Endothelial cell of umbilical vein (primary cell): ENCODE measurements around the gene CSNK1E. TPM values are rescaled to one million over a fixed set of nuclear protein-coding genes. Genes with fewer than 3 reads are reported as not detected.

Experiments used
- BruUV-seq: library from RNA; stranded (reverse); fragments of 400-500 nt; replicated peaks from 2 replicates; lab custom pipeline; 2021; lab: Mats Ljungman, UMichigan
- CTCF ChIA-PET: fragments of 300-600, 350-600 bp; sonication (Branson Sonifier 250); formaldehyde crosslinking; loops from one replicate; lab custom pipeline; 2021; ENCODE audit warnings: antibody characterized with exemption, inconsistent platforms; lab: Charles Lee
- POLR2A ChIA-PET: fragments of 300-600, 350-600 bp; sonication (Branson Sonifier 250); formaldehyde crosslinking; loops from one replicate; lab custom pipeline; 2021; ENCODE audit warnings: antibody characterized with exemption, inconsistent platforms; lab: Charles Lee
- DNase-seq: peaks from one replicate; pipeline ENCODE4 v3.0.0-alpha.2; 2011; ENCODE audit warnings: low read depth, low spot score
- FAIRE-seq: peaks from 2 replicates; lab custom pipeline; 2011; peaks lifted over from hg19 to GRCh38; lab: Jason Lieb, UNC
- H2AFZ ChIP-seq: 2 replicates; pipeline ENCODE4 v1.6.0; 2012; ENCODE audit warnings: low read depth, low read length, control low read depth, inconsistent platforms
- H3K27ac ChIP-seq: 2 replicates; pipeline ENCODE4 v1.5.1; 2011; ENCODE audit warnings: low read depth, mild to moderate bottlenecking, control low read depth, low read length, moderate library complexity; ENCODE audit not compliant: insufficient read depth
- H3K27me3 ChIP-seq, 2 experiments: 2 replicates each; pipeline versions ENCODE4 v1.6.0 to v1.6.1; 2011; ENCODE audit warnings: low read length in 2 of 2, mixed read lengths in 1 of 2; ENCODE audit not compliant: control insufficient read depth in 2 of 2, insufficient read depth in 2 of 2
- H3K36me3 ChIP-seq, 2 experiments: 2 replicates in 1 of 2; 3 replicates in 1 of 2; pipeline ENCODE4 v1.5.1; 2011; ENCODE audit warnings: low read length in 2 of 2, mild to moderate bottlenecking in 1 of 2, moderate library complexity in 1 of 2; ENCODE audit not compliant: control insufficient read depth in 2 of 2, insufficient read depth in 2 of 2; ENCODE audit errors: extremely low read depth in 1 of 2
- H3K4me1 ChIP-seq: 3 replicates; pipeline ENCODE4 v1.5.1; 2011; ENCODE audit warnings: mild to moderate bottlenecking, low read length; ENCODE audit not compliant: control insufficient read depth, insufficient read depth; ENCODE audit errors: extremely low read depth
- H3K4me2 ChIP-seq: 2 replicates; pipeline ENCODE4 v1.6.1; 2011; ENCODE audit warnings: low read length, control low read depth, mixed read lengths; ENCODE audit not compliant: insufficient read depth
- H3K4me3 ChIP-seq, 3 experiments: fragments of 200-600 bp in 1 of 3; sonication (generic), shearing (Covaris generic) in 1 of 3; replicated peaks in 1 of 3; 2 replicates each; pipeline ENCODE4 v1.5.1; 2011 to 2016; ENCODE audit warnings: control low read depth in 3 of 3, low read length in 3 of 3, mild to moderate bottlenecking in 2 of 3, inconsistent platforms in 1 of 3, low read depth in 1 of 3, moderate library complexity in 1 of 3; ENCODE audit not compliant: insufficient read depth in 1 of 3
- H3K79me2 ChIP-seq: 2 replicates; pipeline ENCODE4 v1.6.0; 2012; ENCODE audit warnings: low read length, inconsistent platforms; ENCODE audit not compliant: control insufficient read depth, insufficient read depth
- H3K9ac ChIP-seq: replicated peaks from 2 replicates; pipeline ENCODE3; 2011; ENCODE audit warnings: low read length, control low read depth; ENCODE audit not compliant: insufficient read depth; ENCODE audit errors: extremely low read depth
- H3K9me1 ChIP-seq: replicated peaks from 3 replicates; pipeline ENCODE4 v1.6.0; 2011; ENCODE audit warnings: mild to moderate bottlenecking, low read length; ENCODE audit not compliant: control insufficient read depth, insufficient read depth; ENCODE audit errors: extremely low read depth
- H3K9me3 ChIP-seq: replicated peaks from 2 replicates; pipeline ENCODE4 v1.5.1; 2012; ENCODE audit warnings: low read length, inconsistent platforms; ENCODE audit not compliant: control insufficient read depth, insufficient read depth
- H4K20me1 ChIP-seq: replicated peaks from 2 replicates; pipeline ENCODE3; 2011; ENCODE audit warnings: mild to moderate bottlenecking, low read length; ENCODE audit not compliant: control insufficient read depth, insufficient read depth; ENCODE audit errors: extremely low read depth
- EZH2 ChIP-seq: IDR thresholded peaks from 2 replicates; pipeline ENCODE4 v1.6.1; 2012; ENCODE audit warnings: borderline replicate concordance, low read depth, mild to moderate bottlenecking, moderate library complexity, low read length, inconsistent platforms; ENCODE audit not compliant: severe bottlenecking
- FOS ChIP-seq: IDR thresholded peaks from 2 replicates; pipeline ENCODE4 v1.6.1; 2011; ENCODE audit warnings: mild to moderate bottlenecking, low read length, moderate library complexity, borderline replicate concordance; ENCODE audit not compliant: insufficient read depth
- GATA2 ChIP-seq: IDR thresholded peaks from 2 replicates; pipeline ENCODE4 v1.7.0; 2011; ENCODE audit warnings: low read depth, mild to moderate bottlenecking, moderate library complexity, mixed read lengths, low read length; ENCODE audit not compliant: insufficient read length, insufficient read depth
- JUN ChIP-seq: IDR thresholded peaks from 2 replicates; pipeline ENCODE4 v1.6.1; 2011; ENCODE audit warnings: borderline replicate concordance, low read depth; ENCODE audit not compliant: insufficient read length, insufficient read depth
- MAX ChIP-seq: IDR thresholded peaks from 2 replicates; pipeline ENCODE4 v1.6.1; 2011; ENCODE audit not compliant: insufficient read depth, insufficient read length
- MYC ChIP-seq: IDR thresholded peaks from one replicate; pipeline ENCODE4 v1.6.1; 2011; ENCODE audit warnings: mild to moderate bottlenecking, low read depth, low read length
- POLR2A ChIP-seq: IDR thresholded peaks from 2 replicates; pipeline ENCODE4 v1.6.1; 2012; ENCODE audit warnings: low read depth, mild to moderate bottlenecking, control low read depth, low read length
- POLR2AphosphoS5 ChIP-seq: IDR thresholded peaks from 2 replicates; pipeline ENCODE4 v1.6.1; 2012; ENCODE audit warnings: low read depth, mild to moderate bottlenecking, control low read depth, low read length, moderate library complexity; ENCODE audit not compliant: insufficient read depth
- dilution Hi-C: fragments of 300-500 bp; cut with MboI; formaldehyde crosslinking; loops from one replicate; pipeline ENCODE4 v1.15.0; 2019; ENCODE audit warnings: low sequenced_read_pairs; ENCODE audit not compliant: extremely low pct_ligation_motif_present
- intact Hi-C: fragments of 100-400 bp; cut with micrococcal nuclease; formaldehyde crosslinking; loops from one replicate; pipeline ENCODE4 v1.10.0; 2022
- polyA plus RNA-seq, 4 experiments: library from polyadenylated mRNA; depleted of rRNA in 3 of 4; stranded (reverse) in 3 of 4; unstranded in 1 of 4; fragments of >200 nt; gene quantifications; 2 replicates each; pipeline versions ENCODE4 v1.2.1 to v1.2.3, GENCODE V29; 2011 to 2012; ENCODE audit warnings: missing spikeins in 1 of 4
- total RNA-seq: library from RNA; stranded (reverse); gene quantifications from 2 replicates; pipeline ENCODE4 v1.2.3, GENCODE V29; 2021
- TF ChIP-seq, protein P1 (sequence below), 2 donors: IDR thresholded peaks; 1 replicate in 1 of 2; 2 replicates in 1 of 2; pipeline ENCODE4 v1.5.1; 2011; ENCODE audit warnings: low read length in 2 of 2, mild to moderate bottlenecking in 2 of 2, moderate library complexity in 2 of 2, control low read depth in 1 of 2, inconsistent platforms in 1 of 2, low read depth in 1 of 2; ENCODE audit not compliant: insufficient read depth in 1 of 2; ENCODE audit errors: extremely low read depth in 1 of 2

Gene CSNK1E
- total and polyA plus RNA-seq, 2 donors (not counting 3 experiments of a cell fraction or from before 2014, with no cell fraction given), result 259 to 262 TPM

DNA sequence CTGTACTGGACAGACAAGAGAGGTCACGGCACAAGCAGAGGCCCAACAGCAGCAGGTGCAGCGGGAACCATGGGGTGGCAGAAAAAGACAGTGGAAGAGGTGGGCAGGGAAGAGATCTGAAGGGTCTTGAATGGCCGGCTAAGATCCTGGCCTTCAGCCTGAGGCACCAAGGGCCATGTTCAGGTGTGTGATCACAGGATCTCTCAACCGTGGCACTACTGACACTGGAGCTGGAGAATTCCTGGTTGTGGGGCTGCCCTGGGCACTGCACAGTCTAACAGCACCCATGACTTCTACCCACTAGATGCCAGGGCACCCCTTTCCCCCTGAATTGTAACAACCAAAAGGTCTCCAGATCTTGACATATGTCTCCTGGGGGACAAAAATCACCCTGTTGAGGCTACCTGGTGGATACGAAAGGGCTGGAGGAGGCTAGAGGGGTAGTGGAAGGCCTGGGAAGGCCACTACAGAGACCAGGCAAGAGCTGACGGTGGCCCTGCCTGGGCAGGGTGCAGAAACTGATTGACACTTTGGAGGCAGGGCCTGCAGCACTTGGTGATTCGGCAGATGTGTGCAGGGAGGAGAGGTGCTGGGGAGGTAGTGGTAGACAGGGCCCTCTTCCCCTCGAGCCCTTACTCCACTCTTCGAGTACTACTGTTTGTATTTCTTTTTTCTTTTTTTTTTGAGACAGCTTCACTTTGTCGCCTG lies 8.3 kb downstream of the CSNK1E start:
- BruUV-seq, result no TSS peak
- peaks cover 37% of the 10 kb centered on the region for H3K4me1 ChIP-seq
- H3K9ac ChIP-seq, result no peak overlapping the region
- H3K9me1 ChIP-seq, result no peaks in the 10 kb centered on the region
- TF ChIP-seq GATA2 (no peak), POLR2AphosphoS5 (no peak), EZH2 (no peak), JUN (no peak), POLR2A (no peak), MYC (no peak), MAX (no peak), FOS (no peak)
- TF ChIP-seq, protein P1, sequence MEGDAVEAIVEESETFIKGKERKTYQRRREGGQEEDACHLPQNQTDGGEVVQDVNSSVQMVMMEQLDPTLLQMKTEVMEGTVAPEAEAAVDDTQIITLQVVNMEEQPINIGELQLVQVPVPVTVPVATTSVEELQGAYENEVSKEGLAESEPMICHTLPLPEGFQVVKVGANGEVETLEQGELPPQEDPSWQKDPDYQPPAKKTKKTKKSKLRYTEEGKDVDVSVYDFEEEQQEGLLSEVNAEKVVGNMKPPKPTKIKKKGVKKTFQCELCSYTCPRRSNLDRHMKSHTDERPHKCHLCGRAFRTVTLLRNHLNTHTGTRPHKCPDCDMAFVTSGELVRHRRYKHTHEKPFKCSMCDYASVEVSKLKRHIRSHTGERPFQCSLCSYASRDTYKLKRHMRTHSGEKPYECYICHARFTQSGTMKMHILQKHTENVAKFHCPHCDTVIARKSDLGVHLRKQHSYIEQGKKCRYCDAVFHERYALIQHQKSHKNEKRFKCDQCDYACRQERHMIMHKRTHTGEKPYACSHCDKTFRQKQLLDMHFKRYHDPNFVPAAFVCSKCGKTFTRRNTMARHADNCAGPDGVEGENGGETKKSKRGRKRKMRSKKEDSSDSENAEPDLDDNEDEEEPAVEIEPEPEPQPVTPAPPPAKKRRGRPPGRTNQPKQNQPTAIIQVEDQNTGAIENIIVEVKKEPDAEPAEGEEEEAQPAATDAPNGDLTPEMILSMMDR (IDR thresholded peaks at IDR 0.05; ENCODE audit: extremely low read depth in 1 of 2, insufficient read depth in 1 of 2, low read depth in 1 of 2, low read length in 2 of 2), result no peak
- no peaks in the 10 kb centered on the region for H3K9me3 ChIP-seq
- FAIRE-seq, result no peak
- no peak overlapping the region for H2AFZ ChIP-seq
- H3K27ac ChIP-seq, result no peak overlapping the region
- H3K36me3 ChIP-seq, result peaks cover 8 to 39% of the 10 kb centered on the region in 2 experiments
- no peak for DNase-seq
- H3K27me3 ChIP-seq, result no peaks in the 10 kb centered on the region
- dilution Hi-C loops, result no loop called here
- H4K20me1 ChIP-seq, result peaks cover 8% of the 10 kb centered on the region
- ChIA-PET CTCF (no interaction called here), POLR2A (no interaction called here)
- H3K79me2 ChIP-seq, result peaks cover 98% of the 10 kb centered on the region
- no peak overlapping the region for H3K4me3 ChIP-seq
- intact Hi-C loops, result loop anchor here (10.0 kb wide), 1 partner anchor 254 kb away; the partner anchor contains the start of gene PICK1
- H3K4me2 ChIP-seq, result no peak overlapping the region
